ENCODE results near the gene UNC80. TPM values are rescaled to one million over a fixed set of nuclear protein-coding genes. Genes with fewer than 3 reads are reported as not detected.
A peak's percentile ranks its signal among the peaks of the same experiment; 100 is the strongest.

The UNC80 gene
- total RNA-seq, 3 donors from 2014 or later, result 0.03 TPM; not detected in 2

DNA sequence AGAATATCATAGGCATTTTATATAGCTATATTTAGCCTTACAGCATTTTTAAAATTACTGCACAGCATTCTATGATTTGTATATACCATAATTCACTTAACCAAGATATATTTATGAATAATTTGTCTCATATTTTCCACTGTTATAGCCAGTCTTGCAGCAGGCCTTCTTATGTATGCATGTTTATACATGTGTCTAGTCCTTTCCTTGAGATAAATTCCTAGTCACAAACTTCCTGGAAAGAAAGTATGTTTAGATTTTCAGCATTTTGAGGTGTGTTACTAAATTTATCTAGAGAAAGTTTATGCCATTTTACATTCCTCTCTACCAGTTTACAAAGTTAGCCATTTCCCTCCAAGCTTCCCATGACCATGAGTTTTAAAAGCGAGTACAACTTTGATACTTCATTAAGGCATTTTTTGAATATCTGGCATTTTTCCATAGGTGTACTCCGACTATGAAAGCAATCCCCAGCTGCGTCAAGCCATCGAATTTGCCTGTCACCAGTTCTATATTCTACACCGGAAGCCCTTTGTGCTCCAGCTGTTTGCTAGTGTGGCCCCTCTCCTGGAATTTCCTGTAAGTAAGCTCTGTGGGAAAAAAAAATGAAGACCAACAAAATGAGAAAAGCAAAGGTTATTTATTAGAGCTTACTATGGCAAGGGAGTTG, 171.4 kb downstream of the UNC80 start:
- Mint-ChIP-seq H3K9me3 (peaks cover 4% of the 10 kb centered on the region), H3K4me3 (no peak overlapping the region), H3K27me3 (ENCODE audit: low read depth) (no peaks in the 10 kb centered on the region), H3K36me3 (ENCODE audit: insufficient read depth) (no peaks in the 10 kb centered on the region), H3K4me1 (ENCODE audit: low read depth) (no peaks in the 10 kb centered on the region)
- ATAC-seq, result no peak
- DNase-seq, result no peak

DNA sequence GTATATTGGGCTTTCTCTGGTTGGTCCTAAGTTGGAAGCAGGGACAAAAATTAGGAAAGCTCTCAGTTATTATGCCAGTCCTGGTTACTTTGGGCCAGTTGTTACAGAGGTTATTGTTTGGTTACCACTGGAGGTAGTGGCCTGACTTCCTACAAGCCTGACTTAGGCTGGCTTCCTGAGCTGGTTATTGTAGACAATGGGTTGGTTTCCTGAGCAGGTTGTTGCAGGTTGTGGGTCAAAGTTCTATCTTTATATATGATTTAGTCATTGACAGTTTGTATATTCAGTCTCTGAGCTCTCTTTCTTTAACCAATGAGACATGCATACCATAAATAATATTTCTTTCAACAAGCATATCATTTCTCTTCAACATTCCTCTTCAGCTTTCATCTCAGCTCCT, 172.1 kb downstream of the UNC80 start:
- no peaks in the 10 kb centered on the region for H3K27me3 Mint-ChIP-seq (ENCODE audit: low read depth)
- DNase-seq (no peak), ATAC-seq (no peak)
- no peaks in the 10 kb centered on the region for H3K36me3 Mint-ChIP-seq (ENCODE audit: insufficient read depth)
- peaks cover 4% of the 10 kb centered on the region for H3K9me3 Mint-ChIP-seq
- no peaks in the 10 kb centered on the region for H3K4me1 Mint-ChIP-seq (ENCODE audit: low read depth)
- H3K4me3 Mint-ChIP-seq, result no peak overlapping the region

DNA sequence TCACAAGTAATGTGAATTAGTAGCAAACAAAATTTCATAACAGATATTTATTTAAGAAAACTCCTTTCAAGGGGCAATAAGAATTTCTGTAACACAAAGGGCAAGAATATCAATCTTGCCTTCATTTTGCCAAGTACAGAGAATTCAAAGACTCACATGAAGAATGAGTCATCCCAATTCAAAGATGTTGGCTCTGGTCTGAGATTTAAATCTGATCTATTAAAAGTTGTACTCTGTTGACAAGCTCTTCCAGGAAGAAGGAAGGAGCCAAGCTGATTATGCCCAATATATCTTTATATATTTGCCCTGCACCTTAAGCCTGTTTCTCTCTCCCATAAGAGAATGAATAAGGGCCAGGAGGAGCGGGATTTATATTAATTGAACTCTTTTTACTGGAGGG, 174.9 kb downstream of the UNC80 start:
- H3K9me3 Mint-ChIP-seq, result peaks cover 4% of the 10 kb centered on the region
- H3K36me3 Mint-ChIP-seq (ENCODE audit: insufficient read depth), result no peaks in the 10 kb centered on the region
- no peak for ATAC-seq
- no peak for DNase-seq
- no peak overlapping the region for H3K4me3 Mint-ChIP-seq
- H3K27me3 Mint-ChIP-seq (ENCODE audit: low read depth), result peaks cover 6% of the 10 kb centered on the region
- H3K4me1 Mint-ChIP-seq (ENCODE audit: low read depth), result no peaks in the 10 kb centered on the region

DNA sequence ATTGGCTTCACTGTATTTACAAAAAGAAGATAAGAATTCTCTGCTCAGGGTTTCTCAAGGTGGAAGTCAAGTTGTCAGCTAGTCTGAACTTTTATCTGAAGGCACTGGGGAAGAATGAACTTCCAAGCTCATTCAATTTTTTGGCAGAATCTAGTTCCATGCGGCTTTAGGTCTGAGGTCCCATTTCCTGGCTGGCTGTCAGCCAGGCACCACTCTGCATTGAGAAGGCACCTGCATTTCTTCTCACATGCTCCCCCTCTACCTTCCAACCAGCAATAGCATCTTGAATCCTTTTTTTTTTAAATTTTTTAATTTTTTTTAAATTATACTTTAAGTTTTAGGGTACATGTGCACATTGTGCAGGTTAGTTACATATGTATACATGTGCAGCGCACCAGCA, 184.6 kb downstream of the UNC80 start:
- H3K4me3 Mint-ChIP-seq, result no peak overlapping the region
- H3K9me3 Mint-ChIP-seq, result no peaks in the 10 kb centered on the region
- H3K27me3 Mint-ChIP-seq (ENCODE audit: low read depth), result peaks cover 26% of the 10 kb centered on the region
- DNase-seq (no peak), ATAC-seq (no peak)
- H3K36me3 Mint-ChIP-seq (ENCODE audit: insufficient read depth), result no peaks in the 10 kb centered on the region
- H3K4me1 Mint-ChIP-seq (ENCODE audit: low read depth), result no peaks in the 10 kb centered on the region

DNA sequence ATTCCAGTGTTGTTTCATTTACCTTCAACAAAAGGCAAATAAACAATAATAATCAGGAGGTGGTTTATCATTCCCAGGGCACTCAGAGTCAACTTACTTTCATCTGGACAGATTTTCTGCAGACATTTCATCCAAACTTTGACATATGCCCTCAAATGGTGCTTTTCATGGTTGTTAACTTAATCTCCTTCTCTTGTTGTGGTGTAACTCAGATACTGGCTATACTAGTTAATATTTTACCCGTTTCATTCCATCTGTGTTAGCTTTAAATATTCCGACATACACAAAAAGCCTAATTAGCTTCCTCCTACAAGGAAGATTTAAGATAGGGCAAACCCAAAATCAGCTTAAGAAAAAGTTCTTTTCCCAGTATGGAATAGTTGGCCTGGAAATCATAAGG, 186.4 kb downstream of the UNC80 start:
- H3K4me3 Mint-ChIP-seq, result no peak overlapping the region
- ATAC-seq (no peak), DNase-seq (no peak)
- H3K9me3 Mint-ChIP-seq, result no peaks in the 10 kb centered on the region
- H3K4me1 Mint-ChIP-seq (ENCODE audit: low read depth), result no peaks in the 10 kb centered on the region
- H3K27me3 Mint-ChIP-seq (ENCODE audit: low read depth), result peaks cover 13% of the 10 kb centered on the region
- no peaks in the 10 kb centered on the region for H3K36me3 Mint-ChIP-seq (ENCODE audit: insufficient read depth)

DNA sequence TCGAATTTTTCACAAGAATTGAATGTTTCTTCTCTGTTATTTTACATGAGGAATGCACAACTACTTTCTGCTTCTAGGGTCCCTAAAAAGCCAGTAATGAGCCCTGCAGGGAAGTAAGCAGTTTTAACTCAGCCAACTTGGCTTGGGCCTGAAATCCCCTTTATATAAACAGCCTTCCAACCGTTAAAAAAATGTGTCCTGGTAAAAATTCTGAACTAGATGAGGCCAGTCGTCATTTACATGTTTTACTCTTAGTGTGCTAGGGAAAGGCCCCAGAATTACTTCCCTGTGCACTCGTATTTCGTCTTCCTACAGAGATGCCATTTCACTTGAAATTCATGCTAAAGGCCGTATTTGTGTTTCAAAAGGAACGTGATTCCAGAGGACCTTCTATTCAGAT, 188.4 kb downstream of the UNC80 start:
- Mint-ChIP-seq H3K27me3 (ENCODE audit: low read depth) (peaks cover 4% of the 10 kb centered on the region), H3K4me3 (no peak overlapping the region), H3K36me3 (ENCODE audit: insufficient read depth) (no peaks in the 10 kb centered on the region), H3K4me1 (ENCODE audit: low read depth) (no peaks in the 10 kb centered on the region), H3K9me3 (no peaks in the 10 kb centered on the region)
- ATAC-seq (no peak), DNase-seq (no peak)

DNA sequence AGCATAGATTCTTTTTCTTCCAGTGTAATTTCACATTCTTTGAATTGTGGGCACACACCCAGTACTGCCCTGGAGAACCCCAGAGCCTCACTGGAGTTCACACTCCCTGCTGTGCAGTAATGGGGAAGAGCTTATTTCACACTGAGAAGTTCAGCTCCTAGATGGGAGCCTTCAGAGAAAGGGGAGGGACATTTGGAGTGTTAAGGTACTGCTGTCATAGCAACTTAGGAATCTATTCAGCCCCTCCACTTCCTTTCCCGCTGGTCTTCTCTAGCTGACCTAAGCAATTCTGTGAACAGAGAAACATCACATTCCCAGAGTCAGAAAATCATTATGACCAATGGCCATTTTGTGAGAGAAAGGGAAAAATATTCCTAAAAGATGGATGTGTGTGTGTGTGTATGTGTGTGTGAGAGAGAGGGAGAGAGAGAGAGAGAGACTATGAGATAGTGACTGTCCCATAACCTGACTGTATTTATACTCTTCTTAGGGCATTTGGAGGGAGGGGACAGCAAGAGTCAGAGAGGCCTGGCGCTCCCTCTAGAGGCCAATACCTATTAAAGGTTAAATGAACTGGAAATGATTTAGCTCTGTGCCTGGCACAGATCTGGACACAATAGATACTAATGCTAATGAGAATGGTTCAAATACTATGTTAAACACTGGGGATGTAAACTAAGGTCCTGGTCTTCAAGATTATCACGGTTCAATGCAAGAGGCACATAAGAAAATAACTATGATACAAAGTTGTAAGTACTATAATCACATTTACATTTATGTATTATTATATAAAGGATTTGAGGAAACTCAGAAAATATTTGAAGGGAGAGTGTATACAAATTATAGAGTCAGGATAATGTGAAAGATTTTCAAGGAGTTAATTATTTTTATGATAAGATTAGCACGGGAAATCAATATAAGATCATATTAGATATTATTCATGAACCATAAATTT, 189.3 kb downstream of the UNC80 start:
- peaks cover 6% of the 10 kb centered on the region for H3K27me3 Mint-ChIP-seq (ENCODE audit: low read depth)
- H3K9me3 Mint-ChIP-seq, result no peaks in the 10 kb centered on the region
- ATAC-seq (peak; percentile 61 to 77), DNase-seq (peak; percentile 6)
- H3K4me3 Mint-ChIP-seq, result no peak overlapping the region
- H3K36me3 Mint-ChIP-seq (ENCODE audit: insufficient read depth), result no peaks in the 10 kb centered on the region
- H3K4me1 Mint-ChIP-seq (ENCODE audit: low read depth), result no peaks in the 10 kb centered on the region

DNA sequence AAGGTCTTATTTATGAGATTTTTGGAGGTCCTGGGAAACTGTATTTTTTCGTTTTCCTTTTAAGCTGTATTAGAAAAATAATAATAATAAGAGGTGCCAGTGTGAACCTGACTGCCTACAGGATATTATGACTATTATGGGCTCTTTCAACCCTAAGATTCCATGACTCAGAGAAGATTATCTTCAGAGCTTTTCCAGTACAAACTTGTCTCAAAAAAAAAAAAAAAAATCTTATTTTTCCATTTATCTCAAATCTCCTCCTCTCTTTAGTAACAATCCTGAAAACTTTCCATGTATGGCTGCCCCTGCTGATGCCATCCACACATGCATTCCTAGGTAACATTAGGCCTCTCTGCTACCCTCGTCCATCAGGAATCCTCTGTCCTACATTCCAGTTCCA, 194.1 kb downstream of the UNC80 start:
- no peaks in the 10 kb centered on the region for H3K36me3 Mint-ChIP-seq (ENCODE audit: insufficient read depth)
- H3K27me3 Mint-ChIP-seq (ENCODE audit: low read depth), result peaks cover 9% of the 10 kb centered on the region
- H3K9me3 Mint-ChIP-seq, result no peaks in the 10 kb centered on the region
- DNase-seq (no peak), ATAC-seq (no peak)
- no peaks in the 10 kb centered on the region for H3K4me1 Mint-ChIP-seq (ENCODE audit: low read depth)
- no peak overlapping the region for H3K4me3 Mint-ChIP-seq

DNA sequence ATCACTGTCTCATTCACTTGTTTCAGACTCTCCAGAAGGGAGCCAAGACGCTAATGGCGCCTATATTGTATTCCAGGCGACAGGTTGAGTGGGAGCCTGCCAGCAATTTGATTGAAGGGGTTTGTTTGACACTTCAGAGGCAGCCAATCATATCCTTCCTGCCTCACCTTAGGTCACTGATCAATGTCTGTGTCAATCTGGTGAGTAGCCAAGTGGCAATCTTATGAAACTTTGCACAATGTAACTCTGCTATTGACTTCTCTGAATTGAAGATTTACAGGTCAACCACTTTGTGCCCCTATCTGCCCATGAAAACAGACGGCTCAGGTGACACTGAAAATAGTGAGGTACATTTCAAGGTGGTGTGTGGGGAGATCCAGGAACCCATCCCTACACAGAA, 198.1 kb downstream of the UNC80 start:
- Mint-ChIP-seq H3K36me3 (ENCODE audit: insufficient read depth) (no peaks in the 10 kb centered on the region), H3K4me1 (ENCODE audit: low read depth) (no peaks in the 10 kb centered on the region), H3K4me3 (no peak overlapping the region), H3K9me3 (no peaks in the 10 kb centered on the region), H3K27me3 (ENCODE audit: low read depth) (peaks cover 10% of the 10 kb centered on the region)
- ATAC-seq, result no peak
- no peak for DNase-seq

DNA sequence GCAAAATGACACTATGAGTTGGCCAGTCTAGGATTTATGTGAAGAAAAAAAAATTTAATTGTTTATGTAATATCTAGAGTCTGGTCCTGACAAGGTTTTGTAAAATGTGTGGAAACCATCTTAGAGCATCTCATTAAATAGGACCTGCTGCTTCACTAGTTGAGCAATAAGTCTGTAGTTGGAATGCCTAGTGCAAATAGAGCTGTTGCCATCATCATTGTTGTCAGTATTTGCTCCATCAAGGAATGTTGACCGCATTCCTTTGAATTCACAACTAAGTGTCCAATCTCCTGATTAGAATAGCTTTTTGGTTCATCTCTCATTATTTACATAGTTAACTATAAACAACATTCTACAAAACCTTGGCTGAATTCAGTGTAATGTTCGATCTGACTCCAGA, 198.6 kb downstream of the UNC80 start:
- H3K36me3 Mint-ChIP-seq (ENCODE audit: insufficient read depth), result no peaks in the 10 kb centered on the region
- H3K4me3 Mint-ChIP-seq, result no peak overlapping the region
- DNase-seq (no peak), ATAC-seq (no peak)
- peaks cover 10% of the 10 kb centered on the region for H3K27me3 Mint-ChIP-seq (ENCODE audit: low read depth)
- H3K4me1 Mint-ChIP-seq (ENCODE audit: low read depth), result no peaks in the 10 kb centered on the region
- no peaks in the 10 kb centered on the region for H3K9me3 Mint-ChIP-seq

DNA sequence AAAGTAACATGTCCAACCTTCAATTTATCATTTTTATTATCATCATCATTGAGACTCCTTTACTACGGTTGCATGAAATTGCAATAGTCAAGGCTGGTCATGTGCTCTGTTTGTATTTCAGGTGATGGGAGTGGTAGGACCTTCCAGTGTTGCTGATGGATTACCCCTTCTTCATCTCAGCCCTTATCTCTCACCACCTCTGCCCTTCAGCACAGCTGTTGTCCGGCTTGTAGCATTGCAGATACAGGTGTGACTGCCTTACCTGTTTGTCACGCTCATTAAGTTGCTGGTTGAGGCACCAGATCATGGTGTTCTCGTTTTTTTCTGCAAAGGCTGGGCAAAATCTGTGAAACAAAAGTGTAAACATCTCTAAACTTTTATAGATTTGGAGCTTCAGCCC, 199.1 kb downstream of the UNC80 start:
- no peaks in the 10 kb centered on the region for H3K9me3 Mint-ChIP-seq
- H3K27me3 Mint-ChIP-seq (ENCODE audit: low read depth), result peaks cover 10% of the 10 kb centered on the region
- H3K4me1 Mint-ChIP-seq (ENCODE audit: low read depth), result no peaks in the 10 kb centered on the region
- no peak overlapping the region for H3K4me3 Mint-ChIP-seq
- no peaks in the 10 kb centered on the region for H3K36me3 Mint-ChIP-seq (ENCODE audit: insufficient read depth)
- DNase-seq, result no peak
- ATAC-seq, result no peak

DNA sequence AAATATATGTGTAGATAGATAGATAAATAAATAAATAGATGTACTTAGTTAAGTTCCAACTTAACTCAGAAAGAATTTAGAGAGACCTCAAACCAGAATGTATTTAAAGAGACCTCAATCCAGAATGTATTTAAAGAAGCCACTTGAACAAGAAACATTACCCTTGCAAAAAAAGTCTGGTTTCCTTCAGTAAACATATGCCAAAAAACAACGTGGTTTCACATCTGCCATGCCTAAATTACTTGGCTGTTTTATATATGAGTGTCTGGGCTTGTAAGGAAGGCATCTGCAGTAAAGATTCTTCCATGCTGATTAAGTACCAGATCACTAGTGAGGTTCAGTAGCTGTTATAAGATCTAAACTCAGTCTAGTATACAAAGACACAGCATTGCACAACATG, 201.7 kb downstream of the UNC80 start:
- H3K36me3 Mint-ChIP-seq (ENCODE audit: insufficient read depth), result no peaks in the 10 kb centered on the region
- peaks cover 8% of the 10 kb centered on the region for H3K27me3 Mint-ChIP-seq (ENCODE audit: low read depth)
- H3K9me3 Mint-ChIP-seq, result no peaks in the 10 kb centered on the region
- no peak for ATAC-seq
- H3K4me1 Mint-ChIP-seq (ENCODE audit: low read depth), result no peaks in the 10 kb centered on the region
- no peak for DNase-seq
- H3K4me3 Mint-ChIP-seq, result no peak overlapping the region

DNA sequence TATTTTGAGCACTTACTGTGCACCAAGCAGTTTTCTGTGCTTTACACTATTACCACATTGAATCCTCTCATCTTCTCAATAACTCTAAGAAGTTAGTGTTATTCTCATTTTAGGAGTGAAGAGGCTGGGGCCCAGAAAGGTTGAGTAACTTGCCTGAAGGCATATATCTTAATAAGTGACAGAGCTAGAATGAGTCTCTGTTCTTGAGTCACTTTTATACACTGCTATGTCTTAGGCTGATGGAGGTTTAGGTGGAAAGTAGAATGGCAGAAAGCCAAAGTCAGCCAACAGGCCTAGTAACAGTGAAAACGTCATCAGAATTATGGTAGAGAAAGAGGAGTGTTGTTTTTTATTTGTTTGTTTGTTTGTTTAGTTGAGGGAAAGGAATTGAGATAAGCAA, 202.9 kb downstream of the UNC80 start:
- H3K4me3 Mint-ChIP-seq, result no peak overlapping the region
- ATAC-seq, result no peak
- H3K27me3 Mint-ChIP-seq (ENCODE audit: low read depth), result peaks cover 7% of the 10 kb centered on the region
- no peaks in the 10 kb centered on the region for H3K36me3 Mint-ChIP-seq (ENCODE audit: insufficient read depth)
- no peaks in the 10 kb centered on the region for H3K9me3 Mint-ChIP-seq
- DNase-seq, result no peak
- no peaks in the 10 kb centered on the region for H3K4me1 Mint-ChIP-seq (ENCODE audit: low read depth)

DNA sequence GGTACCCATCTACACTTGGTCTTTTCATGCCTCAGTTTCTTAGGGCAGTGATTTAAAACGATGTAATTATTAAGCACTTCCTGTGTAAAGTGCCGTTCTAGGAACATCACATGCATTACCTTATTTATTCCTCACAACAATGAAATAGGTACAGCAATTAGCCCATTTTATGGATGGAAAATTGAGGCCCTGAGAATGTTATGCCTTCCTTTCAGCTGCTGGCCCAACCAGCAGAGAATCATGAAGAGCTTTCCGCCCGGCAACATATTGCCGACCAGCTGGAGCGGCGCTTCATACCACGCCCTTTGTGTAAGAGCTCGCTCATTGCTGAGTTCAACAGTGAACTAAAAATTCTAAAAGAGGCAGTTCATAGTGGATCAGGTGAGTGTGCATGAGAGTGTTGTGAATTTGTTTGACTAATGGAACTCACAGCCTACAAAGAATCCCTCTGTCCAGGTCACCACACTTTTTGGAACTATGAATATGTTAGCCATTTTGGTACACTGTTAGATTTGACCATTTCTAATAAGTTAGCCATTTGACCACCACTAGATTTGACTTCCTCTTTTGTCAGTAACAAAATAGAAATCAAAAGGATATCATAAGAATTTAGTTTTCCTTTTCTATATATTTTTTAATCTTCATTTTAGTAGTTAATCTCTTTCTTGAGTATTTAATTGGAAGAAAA, 205.2 kb downstream of the UNC80 start:
- Mint-ChIP-seq H3K9me3 (no peaks in the 10 kb centered on the region), H3K4me3 (no peak overlapping the region), H3K27me3 (ENCODE audit: low read depth) (peaks cover 5% of the 10 kb centered on the region), H3K36me3 (ENCODE audit: insufficient read depth) (no peaks in the 10 kb centered on the region), H3K4me1 (ENCODE audit: low read depth) (no peaks in the 10 kb centered on the region)
- DNase-seq, result no peak
- ATAC-seq, result no peak
